Stimulated activated naive CD8-positive, alpha-beta T cell treated with anti-CD3 and anti-CD28 coated beads, Interleukin-15, Interleukin-2, amounts not matched to agents 100 ng/mL and 50 ng/mL, for 24 hours (primary cell): Measurements from ENCODE around the gene PPP1R37.

Experiments
- H3K27ac Mint-ChIP-seq: one replicate; pipeline ENCODE4 v1.8.0; 2021; ENCODE audit warnings: mild to moderate bottlenecking, mixed read lengths
- H3K27me3 Mint-ChIP-seq: one replicate; pipeline ENCODE4 v1.8.0; 2021; ENCODE audit warnings: mixed read lengths
- H3K36me3 Mint-ChIP-seq: one replicate; pipeline ENCODE4 v1.8.0; 2021; ENCODE audit warnings: low read depth, mixed read lengths
- H3K4me1 Mint-ChIP-seq: one replicate; pipeline ENCODE4 v1.8.0; 2021; ENCODE audit warnings: low read depth, mixed read lengths
- H3K4me3 Mint-ChIP-seq: one replicate; pipeline ENCODE4 v1.8.0; 2021; ENCODE audit warnings: mild to moderate bottlenecking, mixed read lengths
- H3K9me3 Mint-ChIP-seq: one replicate; pipeline ENCODE4 v1.8.0; 2021; ENCODE audit warnings: mixed read lengths

Gene PPP1R37, protein sequence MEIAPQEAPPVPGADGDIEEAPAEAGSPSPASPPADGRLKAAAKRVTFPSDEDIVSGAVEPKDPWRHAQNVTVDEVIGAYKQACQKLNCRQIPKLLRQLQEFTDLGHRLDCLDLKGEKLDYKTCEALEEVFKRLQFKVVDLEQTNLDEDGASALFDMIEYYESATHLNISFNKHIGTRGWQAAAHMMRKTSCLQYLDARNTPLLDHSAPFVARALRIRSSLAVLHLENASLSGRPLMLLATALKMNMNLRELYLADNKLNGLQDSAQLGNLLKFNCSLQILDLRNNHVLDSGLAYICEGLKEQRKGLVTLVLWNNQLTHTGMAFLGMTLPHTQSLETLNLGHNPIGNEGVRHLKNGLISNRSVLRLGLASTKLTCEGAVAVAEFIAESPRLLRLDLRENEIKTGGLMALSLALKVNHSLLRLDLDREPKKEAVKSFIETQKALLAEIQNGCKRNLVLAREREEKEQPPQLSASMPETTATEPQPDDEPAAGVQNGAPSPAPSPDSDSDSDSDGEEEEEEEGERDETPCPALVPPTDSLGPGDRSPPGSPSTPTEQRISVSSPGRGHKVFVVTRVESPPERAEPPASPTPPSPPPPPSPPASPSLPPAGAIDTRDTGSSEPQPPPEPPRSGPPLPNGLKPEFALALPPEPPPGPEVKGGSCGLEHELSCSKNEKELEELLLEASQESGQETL

GRCh38 chr19:45092747-45093678 lies at the start of gene PPP1R37:
Gene PPP1R37, plus strand, starts transcription at chr19:45093179. Its CDS starts 147 bp downstream, at chr19:45093326.
- peaks cover 3% of the 10 kb centered on the region for H3K9me3 Mint-ChIP-seq
- peaks cover 51% of the 10 kb centered on the region for H3K36me3 Mint-ChIP-seq
- no peaks in the 10 kb centered on the region for H3K27me3 Mint-ChIP-seq
- peak within 1 kb of the TSS; percentile 94 for H3K4me3 Mint-ChIP-seq
- H3K27ac Mint-ChIP-seq: peak within 1 kb of the TSS; percentile 99
- H3K4me1 Mint-ChIP-seq: peaks cover 66% of the 10 kb centered on the region

DNA sequence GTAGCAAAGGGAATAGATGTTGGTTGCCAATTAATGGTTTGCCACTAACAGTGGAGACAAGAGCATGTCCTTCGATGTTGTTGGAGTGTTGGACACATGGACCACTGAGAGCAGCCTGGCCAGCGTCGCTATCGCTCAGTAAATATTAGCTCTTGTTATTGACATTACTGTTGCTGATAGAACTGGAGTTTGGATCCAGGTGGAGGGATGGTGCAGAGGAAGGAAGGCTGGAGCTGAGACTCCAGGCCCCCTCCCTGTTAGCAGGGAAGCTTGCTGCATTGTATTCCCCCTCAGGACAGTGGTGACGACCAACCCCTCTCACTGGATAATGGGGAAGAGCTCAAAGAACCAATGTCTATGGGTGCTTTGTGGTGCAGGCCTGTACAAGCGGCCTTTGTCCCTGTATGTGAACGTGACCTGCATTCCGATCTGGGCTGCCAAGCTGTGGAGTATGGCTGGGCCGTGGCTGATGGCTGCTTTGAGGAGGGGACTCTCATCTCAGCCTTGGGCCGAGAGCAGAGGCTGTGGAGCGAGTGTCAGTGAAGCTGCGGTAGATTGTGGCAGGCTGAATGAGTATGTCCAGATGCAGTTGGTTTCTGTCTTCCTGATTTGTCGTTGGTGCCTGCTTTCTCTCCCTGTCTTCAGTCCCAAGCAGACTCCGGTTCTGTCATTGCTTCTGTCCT lies 47.2 kb upstream of the PPP1R37 start:
- H3K36me3 Mint-ChIP-seq: peaks cover 41% of the 10 kb centered on the region
- H3K27me3 Mint-ChIP-seq: no peaks in the 10 kb centered on the region
- H3K9me3 Mint-ChIP-seq: no peaks in the 10 kb centered on the region
- H3K4me3 Mint-ChIP-seq: no peak overlapping the region
- H3K4me1 Mint-ChIP-seq: peaks cover 52% of the 10 kb centered on the region
- no peak overlapping the region for H3K27ac Mint-ChIP-seq

DNA sequence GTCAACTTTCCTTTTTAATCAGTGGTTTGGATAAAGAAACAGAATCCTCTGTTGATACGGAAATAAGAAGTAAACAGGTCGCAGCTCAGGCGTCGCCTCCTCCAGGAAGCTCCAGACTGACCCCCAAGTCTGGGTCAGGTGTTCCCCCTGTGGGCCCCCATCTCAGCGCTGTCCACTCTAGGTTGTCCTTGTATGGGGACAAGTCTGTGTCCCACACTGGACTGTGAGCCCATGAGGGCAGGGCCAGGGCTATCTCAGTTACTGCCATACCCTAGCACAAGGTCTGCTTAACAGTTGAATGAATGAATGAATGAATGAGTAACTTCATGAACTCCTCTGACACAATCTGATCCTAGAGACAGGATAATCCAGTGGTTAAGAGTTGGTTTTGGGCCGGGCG lies 46.6 kb upstream of the PPP1R37 start:
- H3K4me3 Mint-ChIP-seq: no peak overlapping the region
- H3K27me3 Mint-ChIP-seq: no peaks in the 10 kb centered on the region
- H3K27ac Mint-ChIP-seq: no peak overlapping the region
- peaks cover 52% of the 10 kb centered on the region for H3K4me1 Mint-ChIP-seq
- H3K9me3 Mint-ChIP-seq: no peaks in the 10 kb centered on the region
- peaks cover 37% of the 10 kb centered on the region for H3K36me3 Mint-ChIP-seq

DNA sequence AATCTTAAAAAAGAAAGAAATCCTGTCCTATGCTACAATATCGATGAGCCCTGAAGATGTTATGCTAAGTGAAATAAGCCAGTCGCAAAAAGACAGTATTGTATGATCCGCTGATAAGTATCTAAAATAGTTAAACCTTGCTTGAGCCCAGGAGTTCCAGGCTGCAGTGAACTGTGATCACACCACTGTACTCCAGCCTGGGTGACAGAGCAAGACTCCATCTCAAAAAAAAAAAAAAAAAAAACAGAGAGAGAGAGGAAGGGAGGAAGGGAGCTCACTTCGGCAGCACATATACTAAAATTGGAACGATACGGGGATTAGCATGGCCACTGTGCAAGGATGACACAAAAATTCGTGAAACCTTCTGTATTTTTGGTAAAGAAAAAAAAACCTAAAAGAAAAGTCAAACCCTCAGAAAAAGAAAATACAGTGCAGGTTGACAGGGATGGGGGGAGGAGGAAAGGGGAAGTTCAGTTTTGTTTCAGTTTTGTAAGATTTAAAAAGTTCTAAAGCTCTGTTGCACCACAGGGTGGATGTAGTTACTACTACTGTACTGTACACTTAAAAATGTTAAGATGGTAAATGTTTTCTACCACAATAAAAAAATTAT lies 45.7 kb upstream of the PPP1R37 start:
- Mint-ChIP-seq H3K4me1 (peaks cover 51% of the 10 kb centered on the region), H3K36me3 (peaks cover 32% of the 10 kb centered on the region), H3K27ac (peak overlapping the region; percentile 83), H3K9me3 (no peaks in the 10 kb centered on the region), H3K27me3 (no peaks in the 10 kb centered on the region), H3K4me3 (peak overlapping the region; percentile 20)

DNA sequence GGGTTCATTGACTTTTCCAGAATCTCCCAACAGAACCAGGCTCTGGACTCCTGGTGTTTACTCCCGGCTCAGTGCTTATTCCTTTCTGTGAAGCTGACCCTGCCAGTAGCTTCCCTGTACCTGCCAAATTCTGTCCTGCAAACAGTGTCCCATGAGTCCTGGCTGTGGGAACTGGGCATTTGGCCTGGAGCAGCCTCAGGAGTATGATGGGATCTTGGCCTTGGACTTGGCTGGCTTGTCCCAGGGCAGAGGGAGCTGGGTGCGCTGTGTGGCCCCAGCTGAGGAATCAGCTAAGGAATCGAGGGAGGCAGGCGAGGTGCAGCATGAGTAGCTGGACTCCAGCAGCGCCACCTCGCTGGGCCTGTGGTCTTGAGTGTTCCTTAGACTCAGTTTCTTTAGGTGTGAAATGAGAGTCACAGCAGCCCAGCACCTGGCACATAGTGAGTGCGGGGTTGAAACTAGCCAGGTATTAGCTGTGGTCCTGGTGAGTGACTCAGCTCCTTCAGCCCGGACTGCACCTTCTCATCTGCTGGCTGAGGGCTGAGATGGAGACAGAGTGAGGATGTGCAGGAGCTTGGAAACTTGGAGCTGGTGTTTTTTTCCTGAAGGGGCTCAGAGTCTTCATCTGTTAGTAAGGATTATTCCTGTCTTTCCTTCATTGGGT lies 43.8 kb upstream of the PPP1R37 start:
- peaks cover 40% of the 10 kb centered on the region for H3K36me3 Mint-ChIP-seq
- H3K9me3 Mint-ChIP-seq: no peaks in the 10 kb centered on the region
- H3K27ac Mint-ChIP-seq: peak overlapping the region; percentile 32
- peaks cover 51% of the 10 kb centered on the region for H3K4me1 Mint-ChIP-seq
- no peaks in the 10 kb centered on the region for H3K27me3 Mint-ChIP-seq
- no peak overlapping the region for H3K4me3 Mint-ChIP-seq

- H3K4me3 Mint-ChIP-seq: no peak overlapping the region
- peak overlapping the region; percentile 32 for H3K27ac Mint-ChIP-seq
Measured at GRCh38 chr19:45050036-45050435, 42.9 kb upstream of the PPP1R37 start.

GRCh38 chr19:45051929-45052579 lies 40.9 kb upstream of the PPP1R37 start:
- peaks cover 26% of the 10 kb centered on the region for H3K36me3 Mint-ChIP-seq
- peaks cover 30% of the 10 kb centered on the region for H3K4me1 Mint-ChIP-seq
- no peaks in the 10 kb centered on the region for H3K27me3 Mint-ChIP-seq
- no peak overlapping the region for H3K4me3 Mint-ChIP-seq
- H3K9me3 Mint-ChIP-seq: no peaks in the 10 kb centered on the region
- H3K27ac Mint-ChIP-seq: peak overlapping the region; percentile 28

More at GRCh38 chr19:45050036-45050435, 42.9 kb upstream of the PPP1R37 start:
- peaks cover 37% of the 10 kb centered on the region for H3K36me3 Mint-ChIP-seq
- H3K9me3 Mint-ChIP-seq: no peaks in the 10 kb centered on the region
- H3K4me1 Mint-ChIP-seq: peaks cover 51% of the 10 kb centered on the region
- no peaks in the 10 kb centered on the region for H3K27me3 Mint-ChIP-seq

- H3K4me3 Mint-ChIP-seq: no peak overlapping the region
- peaks cover 4% of the 10 kb centered on the region for H3K4me1 Mint-ChIP-seq
- H3K27me3 Mint-ChIP-seq: no peaks in the 10 kb centered on the region
- no peak overlapping the region for H3K27ac Mint-ChIP-seq
- no peaks in the 10 kb centered on the region for H3K9me3 Mint-ChIP-seq
- H3K36me3 Mint-ChIP-seq: peaks cover 50% of the 10 kb centered on the region
Measured at GRCh38 chr19:45056831-45057230, 36.1 kb upstream of the PPP1R37 start.

DNA sequence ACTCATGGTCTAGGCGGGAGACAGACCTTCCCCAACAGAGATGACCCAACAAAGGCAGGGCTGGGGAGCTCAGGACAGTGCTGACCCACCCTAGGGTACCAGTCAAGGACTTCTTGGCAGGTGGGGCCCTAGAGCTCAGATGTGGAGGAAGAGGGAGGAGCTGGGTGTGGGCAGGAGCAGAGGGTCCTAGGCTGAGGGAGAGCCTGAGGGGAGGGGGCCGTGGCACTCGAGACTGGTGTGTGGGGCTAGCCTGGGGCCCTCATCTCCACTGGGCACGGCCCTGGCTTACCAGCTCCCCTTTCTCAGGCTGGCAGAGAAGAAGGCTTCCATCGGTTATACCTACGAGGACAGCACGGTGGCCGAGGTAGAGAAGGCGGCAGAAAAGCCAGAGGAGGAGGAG lies 35.5 kb upstream of the PPP1R37 start:
- H3K9me3 Mint-ChIP-seq: no peaks in the 10 kb centered on the region
- no peak overlapping the region for H3K27ac Mint-ChIP-seq
- H3K4me3 Mint-ChIP-seq: no peak overlapping the region
- no peaks in the 10 kb centered on the region for H3K4me1 Mint-ChIP-seq
- H3K36me3 Mint-ChIP-seq: peaks cover 47% of the 10 kb centered on the region
- no peaks in the 10 kb centered on the region for H3K27me3 Mint-ChIP-seq

DNA sequence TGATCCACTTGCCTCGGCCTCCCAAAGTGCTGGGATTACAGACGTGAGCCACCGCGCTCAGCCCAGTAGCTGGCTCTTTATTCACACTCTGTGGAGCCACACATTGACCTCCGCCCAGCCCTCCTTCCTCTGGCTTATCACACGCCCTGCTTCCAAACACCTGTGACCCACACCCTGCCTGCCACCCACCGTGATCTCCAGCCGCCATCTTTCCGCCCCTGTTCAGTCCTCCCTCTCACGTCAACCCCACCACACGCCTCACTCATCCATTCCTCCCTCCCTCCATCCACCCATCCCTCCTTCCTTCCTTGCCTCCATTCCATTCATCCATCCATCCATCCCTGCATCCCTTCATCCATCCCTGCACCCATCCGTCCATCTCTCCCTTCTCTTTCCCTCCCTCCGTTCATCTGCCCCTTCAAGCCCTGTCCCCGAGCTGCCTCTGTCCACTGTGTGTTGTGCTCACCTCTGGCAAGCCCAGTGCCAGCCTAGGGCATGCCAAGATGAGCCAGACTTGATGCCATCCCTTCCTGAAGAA lies 34.3 kb upstream of the PPP1R37 start:
- H3K27me3 Mint-ChIP-seq: no peaks in the 10 kb centered on the region
- H3K4me3 Mint-ChIP-seq: no peak overlapping the region
- no peak overlapping the region for H3K27ac Mint-ChIP-seq
- no peaks in the 10 kb centered on the region for H3K9me3 Mint-ChIP-seq
- H3K4me1 Mint-ChIP-seq: no peaks in the 10 kb centered on the region
- peaks cover 49% of the 10 kb centered on the region for H3K36me3 Mint-ChIP-seq

GRCh38 chr19:45059258-45059965 lies 33.6 kb upstream of the PPP1R37 start:
- Mint-ChIP-seq H3K27me3 (no peaks in the 10 kb centered on the region), H3K36me3 (peaks cover 44% of the 10 kb centered on the region)

GRCh38 chr19:45061965-45062364 lies 31.0 kb upstream of the PPP1R37 start:
- Mint-ChIP-seq H3K36me3 (peaks cover 40% of the 10 kb centered on the region), H3K27me3 (no peaks in the 10 kb centered on the region), H3K4me1 (no peaks in the 10 kb centered on the region), H3K27ac (no peak overlapping the region), H3K4me3 (no peak overlapping the region), H3K9me3 (no peaks in the 10 kb centered on the region)

More at GRCh38 chr19:45059258-45059965, 33.6 kb upstream of the PPP1R37 start:
- no peaks in the 10 kb centered on the region for H3K4me1 Mint-ChIP-seq
- H3K27ac Mint-ChIP-seq: no peak overlapping the region
- H3K4me3 Mint-ChIP-seq: no peak overlapping the region
- no peaks in the 10 kb centered on the region for H3K9me3 Mint-ChIP-seq
